H1 (cell line): Measurements from ENCODE around the gene SERP1. TPM values are rescaled to one million over a fixed set of nuclear protein-coding genes. Genes with fewer than 3 reads are reported as not detected.

Experiments used
- CTCF ChIA-PET: fragments of 300-600 bp; sonication (Branson Sonifier 250); formaldehyde crosslinking; loops from one replicate; lab custom pipeline; 2021; ENCODE audit not compliant: partially characterized antibody; lab: Charles Lee
- POLR2A ChIA-PET: fragments of 300-600 bp; sonication (Branson Sonifier 250); formaldehyde crosslinking; loops from one replicate; lab custom pipeline; 2021; ENCODE audit warnings: inconsistent platforms; ENCODE audit not compliant: partially characterized antibody; lab: Charles Lee
- DNase-seq, 2 experiments: peaks; one replicate each; pipeline versions ENCODE4 v3.0.0 to v3.0.0-alpha.2; 2010 to 2022; ENCODE audit warnings: low spot score in 2 of 2, low read depth in 1 of 2, mixed read lengths in 1 of 2
- FAIRE-seq: peaks from 2 replicates; lab custom pipeline; 2011; peaks lifted over from hg19 to GRCh38; lab: Jason Lieb, UNC
- H2AFZ ChIP-seq: 2 replicates; pipeline ENCODE4 v1.8.1; 2012; ENCODE audit warnings: low read length, inconsistent platforms
- H2AK5ac ChIP-seq: 2 replicates; pipeline ENCODE4 v1.6.1; 2013; ENCODE audit warnings: low read depth, low read length
- H2BK120ac ChIP-seq: replicated peaks from 2 replicates; pipeline ENCODE3; 2013; ENCODE audit warnings: low read depth, low read length, inconsistent platforms
- H2BK12ac ChIP-seq: 2 replicates; pipeline ENCODE4 v1.6.1; 2013; ENCODE audit warnings: low read depth, low read length
- H2BK15ac ChIP-seq: 2 replicates; pipeline ENCODE4 v1.6.1; 2013; ENCODE audit warnings: low read length
- H2BK20ac ChIP-seq: 2 replicates; pipeline ENCODE4 v1.6.1; 2013; ENCODE audit warnings: low read length
- H2BK5ac ChIP-seq: 2 replicates; pipeline ENCODE4 v1.6.1; 2013; ENCODE audit warnings: low read depth, low read length
- H3K14ac ChIP-seq: 2 replicates; pipeline ENCODE4 v1.6.1; 2013; ENCODE audit warnings: inconsistent platforms; ENCODE audit not compliant: insufficient read length
- H3K18ac ChIP-seq: 2 replicates; pipeline ENCODE4 v1.6.1; 2013; ENCODE audit warnings: low read length; ENCODE audit errors: extremely low read depth
- H3K23ac ChIP-seq: 2 replicates; pipeline ENCODE4 v1.6.1; 2013; ENCODE audit warnings: inconsistent platforms; ENCODE audit not compliant: insufficient read length
- H3K23me2 ChIP-seq: 2 replicates; pipeline ENCODE4 v1.6.1; 2013; ENCODE audit warnings: low read depth, low read length
- H3K27ac ChIP-seq: 2 replicates; pipeline ENCODE4 v1.6.1; 2011; ENCODE audit warnings: low read depth, low read length, inconsistent platforms
- H3K27me3 ChIP-seq, 4 experiments: replicated peaks in 1 of 4; 1 replicate in 1 of 4; 2 replicates in 3 of 4; pipeline versions ENCODE4 v1.6.1 to v1.8.1; 2011 to 2013; ENCODE audit warnings: low read length in 3 of 4, mild to moderate bottlenecking in 3 of 4, inconsistent platforms in 2 of 4, mixed read lengths in 2 of 4, moderate library complexity in 1 of 4; ENCODE audit not compliant: control insufficient read depth in 3 of 4, insufficient read depth in 3 of 4; ENCODE audit errors: extremely low read depth in 1 of 4
- H3K36me3 ChIP-seq, 4 experiments: 2 replicates each; pipeline versions ENCODE4 v1.6.1 to v1.8.1; 2011 to 2013; ENCODE audit warnings: mild to moderate bottlenecking in 4 of 4, low read length in 3 of 4, moderate library complexity in 2 of 4, control low read depth in 1 of 4, inconsistent platforms in 1 of 4; ENCODE audit not compliant: insufficient read depth in 4 of 4, control insufficient read depth in 2 of 4
- H3K4ac ChIP-seq: replicated peaks from 2 replicates; pipeline ENCODE3; 2013; ENCODE audit warnings: low read length, low read depth, mixed read lengths, inconsistent platforms; ENCODE audit not compliant: insufficient read length
- H3K4me1 ChIP-seq, 4 experiments: replicated peaks in 1 of 4; 1 replicate in 1 of 4; 2 replicates in 3 of 4; pipeline versions ENCODE4 v1.6.1 to v1.8.1; 2011 to 2013; ENCODE audit warnings: low read length in 3 of 4, inconsistent platforms in 2 of 4, mixed read lengths in 1 of 4; ENCODE audit not compliant: insufficient read depth in 4 of 4, control insufficient read depth in 3 of 4
- H3K4me2 ChIP-seq, 2 experiments: 2 replicates each; pipeline versions ENCODE4 v1.6.1 to v1.8.1; 2011 to 2013; ENCODE audit warnings: low read depth in 2 of 2, low read length in 2 of 2, control low read depth in 1 of 2, inconsistent platforms in 1 of 2, mild to moderate bottlenecking in 1 of 2; ENCODE audit not compliant: insufficient read depth in 1 of 2
- H3K4me3 ChIP-seq, 4 experiments: fragments of 200-600, 300-600 bp in 1 of 4; sonication (generic), shearing (Covaris generic), sonication (Bioruptor Twin) in 1 of 4; 2 replicates each; pipeline versions ENCODE4 v1.5.1 to v1.8.1; 2011 to 2016; ENCODE audit warnings: low read length in 4 of 4, low read depth in 3 of 4, control low read depth in 2 of 4, inconsistent platforms in 2 of 4, mild to moderate bottlenecking in 2 of 4, mixed read lengths in 1 of 4, moderate library complexity in 1 of 4; ENCODE audit not compliant: insufficient read depth in 2 of 4; ENCODE audit errors: extremely low read depth in 1 of 4
- H3K56ac ChIP-seq: replicated peaks from 2 replicates; pipeline ENCODE3; 2013; ENCODE audit warnings: low read depth, mild to moderate bottlenecking, mixed read lengths, low read length, inconsistent platforms; ENCODE audit not compliant: insufficient read length
- H3K79me1 ChIP-seq: 2 replicates; pipeline ENCODE4 v1.6.1; 2013; ENCODE audit warnings: low read depth, low read length, control low read depth
- H3K79me2 ChIP-seq, 2 experiments: 2 replicates each; pipeline versions ENCODE4 v1.6.1 to v1.8.1; 2012 to 2013; ENCODE audit warnings: low read length in 2 of 2, mild to moderate bottlenecking in 2 of 2, inconsistent platforms in 1 of 2; ENCODE audit not compliant: insufficient read depth in 2 of 2, control insufficient read depth in 1 of 2
- H3K9ac ChIP-seq, 4 experiments: replicated peaks in 1 of 4; 1 replicate in 1 of 4; 2 replicates in 3 of 4; pipeline versions ENCODE4 v1.6.1 to v1.8.1; 2011 to 2013; ENCODE audit warnings: low read depth in 3 of 4, low read length in 3 of 4, control low read depth in 2 of 4, mild to moderate bottlenecking in 2 of 4, moderate library complexity in 2 of 4, inconsistent platforms in 1 of 4; ENCODE audit errors: extremely low read depth in 1 of 4
- H3K9me3 ChIP-seq, 2 experiments: 2 replicates each; pipeline versions ENCODE4 v1.6.1 to v1.8.1; 2012 to 2013; ENCODE audit warnings: mild to moderate bottlenecking in 2 of 2, moderate library complexity in 2 of 2, control low read depth in 1 of 2, inconsistent platforms in 1 of 2, low read depth in 1 of 2, low read length in 1 of 2, mixed read lengths in 1 of 2; ENCODE audit not compliant: insufficient read depth in 2 of 2
- H4K20me1 ChIP-seq, 2 experiments: replicated peaks in 1 of 2; 2 replicates each; pipeline versions ENCODE3 to v1.8.1; 2011 to 2013; ENCODE audit warnings: inconsistent platforms in 2 of 2, low read length in 2 of 2, mild to moderate bottlenecking in 1 of 2; ENCODE audit not compliant: insufficient read depth in 2 of 2, control insufficient read depth in 1 of 2
- H4K5ac ChIP-seq: 2 replicates; pipeline ENCODE4 v1.6.1; 2013; ENCODE audit warnings: low read length, low read depth, mixed read lengths, inconsistent platforms; ENCODE audit not compliant: insufficient read length
- H4K8ac ChIP-seq: 2 replicates; pipeline ENCODE4 v1.8.0; 2013; ENCODE audit warnings: mild to moderate bottlenecking, moderate library complexity, low read length, inconsistent platforms; ENCODE audit not compliant: insufficient read depth; ENCODE audit errors: extremely low read depth
- H4K91ac ChIP-seq: replicated peaks from 2 replicates; pipeline ENCODE3; 2013; ENCODE audit warnings: low read length, mixed read lengths, inconsistent platforms; ENCODE audit not compliant: insufficient read length
- BRCA1 ChIP-seq: IDR thresholded peaks from 2 replicates; pipeline ENCODE4 v1.6.1; 2012; ENCODE audit warnings: low read depth, low read length, improper control_type of control experiment
- GTF2F1 ChIP-seq: IDR thresholded peaks from 2 replicates; pipeline ENCODE4 v1.6.1; 2012; ENCODE audit warnings: low read depth, low read length, improper control_type of control experiment, borderline replicate concordance
- RAD21 ChIP-seq, 2 experiments: IDR thresholded peaks in 1 of 2; conservative IDR thresholded peaks in 1 of 2; 2 replicates each; pipeline ENCODE4 v1.6.1; 2011; ENCODE audit warnings: low read depth in 2 of 2, low read length in 2 of 2, improper control_type of control experiment in 1 of 2, inconsistent platforms in 1 of 2, mild to moderate bottlenecking in 1 of 2, moderate library complexity in 1 of 2
- WGBS, 2 experiments: shearing (Covaris generic) in 1 of 2; methylation state at CpG; one replicate each; pipeline versions ENCODE4 v1.1.6 to v1.1.7; 2013 to 2015; ENCODE audit warnings: low lambda C conversion rate in 2 of 2, mixed read lengths in 2 of 2, inconsistent platforms in 1 of 2, low coverage in 1 of 2, missing lambda C conversion rate in 1 of 2; ENCODE audit not compliant: insufficient replicate concordance in 2 of 2, insufficient coverage in 1 of 2, insufficient read length in 1 of 2; ENCODE audit errors: extremely low coverage in 1 of 2, missing lambda C conversion rate in 1 of 2; 5-methylcytosine and 5-hydroxymethylcytosine counted together
- polyA plus RNA-seq, 7 experiments: library from polyadenylated mRNA; depleted of rRNA in 3 of 7; stranded (reverse) in 5 of 7; unstranded in 2 of 7; fragments of >200 nt in 5 of 7; fragments of 200-250 nt in 2 of 7; gene quantifications; 1 replicate in 5 of 7; 2 replicates in 1 of 7; 4 replicates in 1 of 7; pipeline versions ENCODE4 v1.2.1 to v1.2.3, GENCODE V29; 2011 to 2013; ENCODE audit warnings: missing spikeins in 2 of 7, mixed read lengths in 2 of 7
- total RNA-seq: library from RNA; stranded (reverse); fragmentation: NEBNext Ultra II Directional; extraction: Animal tissue kit (Norgen Biotek cat#: 25700); gene quantifications from 2 replicates; pipeline ENCODE4 v1.2.1, GENCODE V29; 2021
- TF ChIP-seq, protein P1 (sequence below), 3 experiments: IDR thresholded peaks; 1 replicate in 2 of 3; 2 replicates in 1 of 3; pipeline versions ENCODE4 v1.5.1 to v1.6.1; 2011; ENCODE audit warnings: low read length in 3 of 3, mild to moderate bottlenecking in 3 of 3, inconsistent platforms in 2 of 3, low read depth in 1 of 3, moderate library complexity in 1 of 3; ENCODE audit not compliant: insufficient read depth in 1 of 3; ENCODE audit errors: control extremely low read depth in 1 of 3

The SERP1 gene
- total and polyA plus RNA-seq, 2 of the 8 experiments (the other 6 are each of a cell fraction or from before 2014, with no cell fraction given): 90.3 to 98.2 TPM

DNA sequence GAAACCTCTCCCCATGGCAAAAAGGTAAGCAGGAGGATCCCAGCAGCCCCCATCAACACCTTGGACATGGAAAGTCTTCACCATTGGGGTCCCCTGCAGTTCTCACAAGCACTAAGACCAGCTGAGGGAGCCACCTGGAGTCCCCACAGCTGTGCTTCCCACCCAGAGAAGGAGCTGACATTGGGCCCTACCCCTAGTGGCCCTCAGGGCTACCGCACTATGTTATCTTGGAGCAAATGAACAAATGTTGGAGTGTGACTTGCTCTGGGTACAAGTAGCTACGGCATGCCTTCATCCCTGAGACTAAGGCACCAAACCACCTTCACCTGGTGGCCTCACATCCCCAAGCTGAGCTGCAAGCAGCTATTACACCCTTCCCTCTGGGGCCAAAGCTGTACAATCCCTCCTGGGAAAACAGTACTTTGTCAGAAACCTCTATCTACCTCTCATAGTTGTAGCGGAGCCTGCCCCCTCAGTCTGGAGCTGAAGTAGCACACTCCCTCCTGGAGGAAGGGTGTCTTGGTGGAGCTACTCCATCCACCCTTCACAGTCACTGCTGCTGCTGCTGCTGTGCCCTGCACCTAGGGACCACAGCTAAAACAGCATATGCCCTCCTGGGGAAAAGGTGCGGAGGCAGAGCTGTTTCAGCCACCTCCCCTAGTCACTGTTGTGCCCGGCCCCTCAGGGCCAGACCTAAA is 42.7 kb downstream of the SERP1 start:
- H2BK12ac ChIP-seq: peak overlapping the region; percentile 17; the same call in 1 of the 2 replicates
- H3K9me3 ChIP-seq: peaks cover 11 to 12% of the 10 kb centered on the region in 2 experiments
- H3K23me2 ChIP-seq: no peaks in the 10 kb centered on the region
- H3K4ac ChIP-seq: no peak overlapping the region
- no peak overlapping the region for H3K4me3 ChIP-seq
- H3K4me2 ChIP-seq: no peak overlapping the region
- TF ChIP-seq RAD21 (IDR thresholded peaks at IDR 0.05 in 1 of 2, conservative IDR thresholded peaks at IDR 0.05 in 1 of 2; ENCODE audit: low read depth in 2 of 2, low read length in 2 of 2): peak; percentile 0 to 24; a peak in 1 of 4 replicates
- no peak for TF ChIP-seq BRCA1
- no peak for TF ChIP-seq GTF2F1
- TF ChIP-seq, protein P1, sequence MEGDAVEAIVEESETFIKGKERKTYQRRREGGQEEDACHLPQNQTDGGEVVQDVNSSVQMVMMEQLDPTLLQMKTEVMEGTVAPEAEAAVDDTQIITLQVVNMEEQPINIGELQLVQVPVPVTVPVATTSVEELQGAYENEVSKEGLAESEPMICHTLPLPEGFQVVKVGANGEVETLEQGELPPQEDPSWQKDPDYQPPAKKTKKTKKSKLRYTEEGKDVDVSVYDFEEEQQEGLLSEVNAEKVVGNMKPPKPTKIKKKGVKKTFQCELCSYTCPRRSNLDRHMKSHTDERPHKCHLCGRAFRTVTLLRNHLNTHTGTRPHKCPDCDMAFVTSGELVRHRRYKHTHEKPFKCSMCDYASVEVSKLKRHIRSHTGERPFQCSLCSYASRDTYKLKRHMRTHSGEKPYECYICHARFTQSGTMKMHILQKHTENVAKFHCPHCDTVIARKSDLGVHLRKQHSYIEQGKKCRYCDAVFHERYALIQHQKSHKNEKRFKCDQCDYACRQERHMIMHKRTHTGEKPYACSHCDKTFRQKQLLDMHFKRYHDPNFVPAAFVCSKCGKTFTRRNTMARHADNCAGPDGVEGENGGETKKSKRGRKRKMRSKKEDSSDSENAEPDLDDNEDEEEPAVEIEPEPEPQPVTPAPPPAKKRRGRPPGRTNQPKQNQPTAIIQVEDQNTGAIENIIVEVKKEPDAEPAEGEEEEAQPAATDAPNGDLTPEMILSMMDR (IDR thresholded peaks at IDR 0.05; ENCODE audit: control extremely low read depth in 1 of 3, insufficient read depth in 1 of 3, low read depth in 1 of 3, low read length in 3 of 3): peak in 2 of 3 experiments; percentile 28; a peak in 2 of 4 replicates
- H4K91ac ChIP-seq: no peak overlapping the region
- ChIA-PET POLR2A (interaction anchor here (0.9 to 1.0 kb wide), 2 partner anchors 8 to 95 kb away, joined by 3 read pairs; no protein-coding TSS in a partner anchor), CTCF (interaction anchor here (0.6 to 2.7 kb wide), 20 partner anchors 9 to 322 kb away, joined by 3 to 22 read pairs (median 4); no protein-coding TSS in a partner anchor)
- no peaks in the 10 kb centered on the region for H3K27me3 ChIP-seq
- H3K23ac ChIP-seq: no peak overlapping the region
- 78% methylated on average over 5 of the region's 5 CpGs; no CpG with 5 or more reads in 1 of the 2 experiments for WGBS, 2 experiments
- H3K18ac ChIP-seq: no peak overlapping the region
- H3K14ac ChIP-seq: no peak overlapping the region
- H3K79me2 ChIP-seq: no peaks in the 10 kb centered on the region
- H2BK20ac ChIP-seq: no peak overlapping the region
- H4K20me1 ChIP-seq: no peaks in the 10 kb centered on the region
- no peak overlapping the region for H3K56ac ChIP-seq
- no peaks in the 10 kb centered on the region for H3K79me1 ChIP-seq
- H4K8ac ChIP-seq: no peak overlapping the region
- H2AFZ ChIP-seq: 0 out of 2 replicates have a peak overlapping the region, but pooled peaks have one; percentile 6
- no peak overlapping the region for H4K5ac ChIP-seq
- no peak overlapping the region for H2BK120ac ChIP-seq
- H3K9ac ChIP-seq: no peak overlapping the region
- no peak overlapping the region for H2AK5ac ChIP-seq
- no peak overlapping the region for H2BK15ac ChIP-seq
- FAIRE-seq (no peak), DNase-seq (no peak)
- H3K27ac ChIP-seq: no peak overlapping the region
- no peaks in the 10 kb centered on the region for H3K36me3 ChIP-seq
- no peaks in the 10 kb centered on the region for H3K4me1 ChIP-seq
- 0 out of 2 replicates have a peak overlapping the region, but pooled peaks have one; percentile 7 for H2BK5ac ChIP-seq
